ENCODE results near the gene HADHB.

HADHB gene

GRCh38 chr2:26203906-26204305, 40.8 kb upstream of the HADHB start:
- H3K27me3 ChIP-seq, result no peaks in the 10 kb centered on the region
- TF ChIP-seq CTCF (IDR thresholded peaks at IDR 0.05; ENCODE audit: low read depth, low read length), result no peak
- H3K36me3 ChIP-seq, result peaks cover 69% of the 10 kb centered on the region

GRCh38 chr2:26212011-26212410, 32.7 kb upstream of the HADHB start:
- Histone ChIP-seq H3K4me3 (ENCODE audit: low read depth, low read length) (no peak overlapping the region), H3K36me3 (peaks cover 89% of the 10 kb centered on the region), H3K9me3 (no peaks in the 10 kb centered on the region), H3K4me1 (no peaks in the 10 kb centered on the region), H3K27me3 (no peaks in the 10 kb centered on the region)
- DNase-seq, result no peak
- TF ChIP-seq CTCF (IDR thresholded peaks at IDR 0.05; ENCODE audit: low read depth, low read length), result no peak

More at GRCh38 chr2:26203906-26204305, 40.8 kb upstream of the HADHB start:
- no peak for DNase-seq
- no peak overlapping the region for H3K4me3 ChIP-seq (ENCODE audit: low read depth, low read length)
- no peaks in the 10 kb centered on the region for H3K4me1 ChIP-seq
- no peaks in the 10 kb centered on the region for H3K9me3 ChIP-seq

- no peak overlapping the region for H3K4me3 ChIP-seq (ENCODE audit: low read depth, low read length)
- no peaks in the 10 kb centered on the region for H3K27me3 ChIP-seq
- no peaks in the 10 kb centered on the region for H3K9me3 ChIP-seq
- TF ChIP-seq CTCF (IDR thresholded peaks at IDR 0.05; ENCODE audit: low read depth, low read length), result no peak
- no peaks in the 10 kb centered on the region for H3K4me1 ChIP-seq
- no peak for DNase-seq
- peaks cover 86% of the 10 kb centered on the region for H3K36me3 ChIP-seq
Measured at GRCh38 chr2:26214759-26215158, 30.0 kb upstream of the HADHB start.

- peaks cover 86% of the 10 kb centered on the region for H3K36me3 ChIP-seq
- TF ChIP-seq CTCF (IDR thresholded peaks at IDR 0.05; ENCODE audit: low read depth, low read length), result no peak
- H3K9me3 ChIP-seq, result no peaks in the 10 kb centered on the region
- no peak for DNase-seq
- H3K4me1 ChIP-seq, result no peaks in the 10 kb centered on the region
- H3K27me3 ChIP-seq, result no peaks in the 10 kb centered on the region
- no peak overlapping the region for H3K4me3 ChIP-seq (ENCODE audit: low read depth, low read length)
Measured at GRCh38 chr2:26215833-26216232, 28.9 kb upstream of the HADHB start.

GRCh38 chr2:26216587-26216986, 28.2 kb upstream of the HADHB start:
- H3K4me3 ChIP-seq (ENCODE audit: low read depth, low read length), result no peak overlapping the region
- no peak for TF ChIP-seq CTCF (IDR thresholded peaks at IDR 0.05; ENCODE audit: low read depth, low read length)
- no peaks in the 10 kb centered on the region for H3K9me3 ChIP-seq
- no peak for DNase-seq
- no peaks in the 10 kb centered on the region for H3K4me1 ChIP-seq
- no peaks in the 10 kb centered on the region for H3K27me3 ChIP-seq
- H3K36me3 ChIP-seq, result peaks cover 86% of the 10 kb centered on the region

GRCh38 chr2:26217720-26218119, 27.0 kb upstream of the HADHB start:
- Histone ChIP-seq H3K36me3 (peaks cover 86% of the 10 kb centered on the region), H3K4me3 (ENCODE audit: low read depth, low read length) (no peak overlapping the region), H3K4me1 (no peaks in the 10 kb centered on the region), H3K27me3 (no peaks in the 10 kb centered on the region), H3K9me3 (no peaks in the 10 kb centered on the region)
- no peak for TF ChIP-seq CTCF (IDR thresholded peaks at IDR 0.05; ENCODE audit: low read depth, low read length)
- DNase-seq, result no peak
